ENCODE results near the gene B4GALT1.

GRCh38 chr9:33161589-33162132 is 5.5 kb downstream of the B4GALT1 start:
- TF ChIP-seq, protein P1, sequence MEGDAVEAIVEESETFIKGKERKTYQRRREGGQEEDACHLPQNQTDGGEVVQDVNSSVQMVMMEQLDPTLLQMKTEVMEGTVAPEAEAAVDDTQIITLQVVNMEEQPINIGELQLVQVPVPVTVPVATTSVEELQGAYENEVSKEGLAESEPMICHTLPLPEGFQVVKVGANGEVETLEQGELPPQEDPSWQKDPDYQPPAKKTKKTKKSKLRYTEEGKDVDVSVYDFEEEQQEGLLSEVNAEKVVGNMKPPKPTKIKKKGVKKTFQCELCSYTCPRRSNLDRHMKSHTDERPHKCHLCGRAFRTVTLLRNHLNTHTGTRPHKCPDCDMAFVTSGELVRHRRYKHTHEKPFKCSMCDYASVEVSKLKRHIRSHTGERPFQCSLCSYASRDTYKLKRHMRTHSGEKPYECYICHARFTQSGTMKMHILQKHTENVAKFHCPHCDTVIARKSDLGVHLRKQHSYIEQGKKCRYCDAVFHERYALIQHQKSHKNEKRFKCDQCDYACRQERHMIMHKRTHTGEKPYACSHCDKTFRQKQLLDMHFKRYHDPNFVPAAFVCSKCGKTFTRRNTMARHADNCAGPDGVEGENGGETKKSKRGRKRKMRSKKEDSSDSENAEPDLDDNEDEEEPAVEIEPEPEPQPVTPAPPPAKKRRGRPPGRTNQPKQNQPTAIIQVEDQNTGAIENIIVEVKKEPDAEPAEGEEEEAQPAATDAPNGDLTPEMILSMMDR (IDR thresholded peaks at IDR 0.05; ENCODE audit: control extremely low read depth in 1 of 3, insufficient read depth in 1 of 3, low read depth in 1 of 3, low read length in 3 of 3): no peak
- TF ChIP-seq ZNF274 (IDR thresholded peaks at IDR 0.05; ENCODE audit: borderline replicate concordance, extremely low read depth, low read length) (no peak), CBX8 (IDR thresholded peaks at IDR 0.05; ENCODE audit: borderline replicate concordance, low read depth, low read length) (no peak), POLR2A (IDR thresholded peaks at IDR 0.05; ENCODE audit: control extremely low read depth in 1 of 2, low read depth in 2 of 2, low read length in 2 of 2) (no peak), RFX5 (IDR thresholded peaks at IDR 0.05; ENCODE audit: borderline replicate concordance, low read depth, low read length) (no peak), TAF1 (IDR thresholded peaks at IDR 0.05; ENCODE audit: low read depth, low read length) (no peak), EZH2 (IDR thresholded peaks at IDR 0.05; ENCODE audit: low read depth, low read length, severe bottlenecking) (no peak), POLR2AphosphoS5 (IDR thresholded peaks at IDR 0.05; ENCODE audit: low read depth, low read length) (no peak), TCF12 (IDR thresholded peaks at IDR 0.05; ENCODE audit: low read depth, low read length) (no peak), SP2 (IDR thresholded peaks at IDR 0.05; ENCODE audit: low read length) (no peak), EP300 (IDR thresholded peaks at IDR 0.05; ENCODE audit: borderline replicate concordance in 1 of 2, low read depth in 2 of 2, low read length in 2 of 2) (no peak)
